GM12892 (cell line): Measurements from ENCODE around the gene RREB1.

Experiments used
- POLR2A ChIP-seq: IDR thresholded peaks from 2 replicates; pipeline ENCODE4 v1.6.1; 2011; ENCODE audit warnings: low read depth, low read length, control low read depth
- POLR2AphosphoS5 ChIP-seq: IDR thresholded peaks from 2 replicates; pipeline ENCODE4 v1.6.1; 2011; ENCODE audit warnings: low read depth, low read length, control low read depth
- TAF1 ChIP-seq: IDR thresholded peaks from 2 replicates; pipeline ENCODE4 v1.6.1; 2011; ENCODE audit warnings: low read depth, mild to moderate bottlenecking, control low read depth, low read length, borderline replicate concordance

DNA sequence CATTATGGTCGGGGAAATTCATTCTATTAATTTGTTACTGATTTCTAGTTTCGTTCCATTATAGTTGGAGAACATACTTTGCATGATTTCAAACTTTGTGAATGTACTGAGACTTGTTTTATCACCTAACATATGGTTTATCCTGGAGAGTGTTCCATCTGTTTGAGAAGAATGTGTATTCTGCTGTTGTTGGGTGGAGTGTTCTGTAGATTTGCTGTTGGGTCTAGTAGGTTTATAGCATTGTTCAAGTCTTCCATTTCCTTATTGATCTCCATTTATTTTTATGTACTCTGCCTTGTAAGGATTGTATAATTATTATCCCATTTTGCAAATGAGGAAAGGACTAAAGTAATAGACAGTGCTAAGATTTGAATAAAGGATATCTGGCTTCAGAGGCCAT lies 85.4 kb downstream of the RREB1 start:
- no peak for TF ChIP-seq POLR2AphosphoS5
- no peak for TF ChIP-seq POLR2A
- TF ChIP-seq TAF1: no peak
